Neutrophil (primary cell): ENCODE measurements around the gene PPARA.

Experiments used
- H3K27ac ChIP-seq: fragments of 200-600 bp; sonication (generic); 2 replicates; pipeline ENCODE4 v1.5.1; 2016; ENCODE audit warnings: mild to moderate bottlenecking, moderate library complexity
- H3K27me3 ChIP-seq: fragments of 200-600 bp; sonication (generic); 2 replicates; pipeline ENCODE4 v1.6.0; 2016; ENCODE audit warnings: mild to moderate bottlenecking
- H3K36me3 ChIP-seq: fragments of 200-600 bp; sonication (generic); 2 replicates; pipeline ENCODE4 v1.5.1; 2017
- H3K4me1 ChIP-seq, 2 experiments: fragments of 200-600 bp in 1 of 2; sonication (generic) in 1 of 2; 1 replicate in 1 of 2; 2 replicates in 1 of 2; pipeline versions ENCODE4 v1.5.1 to v1.6.1; 2013 to 2016; ENCODE audit warnings: low read depth in 1 of 2, low read length in 1 of 2, mild to moderate bottlenecking in 1 of 2, moderate library complexity in 1 of 2; ENCODE audit not compliant: control insufficient read depth in 1 of 2, insufficient read depth in 1 of 2
- H3K4me3 ChIP-seq, 2 experiments: fragments of 200-600 bp in 1 of 2; sonication (generic) in 1 of 2; 1 replicate in 1 of 2; 2 replicates in 1 of 2; pipeline ENCODE4 v1.5.1; 2013 to 2016; ENCODE audit warnings: low read depth in 1 of 2, low read length in 1 of 2, mild to moderate bottlenecking in 1 of 2, moderate library complexity in 1 of 2
- H3K9me3 ChIP-seq: fragments of 200-600 bp; sonication (generic); 2 replicates; pipeline ENCODE4 v1.5.1; 2016
- TF ChIP-seq, protein P1 (sequence below): fragments of 200-600 bp; sonication (generic); IDR thresholded peaks from 2 replicates; pipeline ENCODE4 v1.5.1; 2016; ENCODE audit warnings: antibody characterized with exemption

PPARA gene

DNA sequence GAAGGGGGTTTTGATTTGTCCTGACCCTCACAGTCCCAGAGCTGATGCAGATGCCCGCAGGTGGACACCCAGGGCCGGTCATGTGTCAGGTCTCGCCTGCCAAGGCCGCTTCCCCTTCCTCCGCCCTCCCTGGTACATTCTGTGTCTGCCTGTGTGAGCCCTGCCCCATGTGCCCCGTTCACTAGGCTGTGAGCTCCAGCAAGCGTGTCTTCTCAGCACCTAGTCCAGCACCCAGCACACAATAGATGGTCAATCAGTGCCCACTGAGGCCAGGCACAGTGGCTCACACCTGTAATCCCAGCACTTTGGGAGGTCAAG, 29.9 kb upstream of the PPARA start:
- no peak overlapping the region for H3K27ac ChIP-seq
- H3K27me3 ChIP-seq = peaks cover 7% of the 10 kb centered on the region
- peaks cover 0 to 13% of the 10 kb centered on the region in 2 experiments for H3K4me1 ChIP-seq

DNA sequence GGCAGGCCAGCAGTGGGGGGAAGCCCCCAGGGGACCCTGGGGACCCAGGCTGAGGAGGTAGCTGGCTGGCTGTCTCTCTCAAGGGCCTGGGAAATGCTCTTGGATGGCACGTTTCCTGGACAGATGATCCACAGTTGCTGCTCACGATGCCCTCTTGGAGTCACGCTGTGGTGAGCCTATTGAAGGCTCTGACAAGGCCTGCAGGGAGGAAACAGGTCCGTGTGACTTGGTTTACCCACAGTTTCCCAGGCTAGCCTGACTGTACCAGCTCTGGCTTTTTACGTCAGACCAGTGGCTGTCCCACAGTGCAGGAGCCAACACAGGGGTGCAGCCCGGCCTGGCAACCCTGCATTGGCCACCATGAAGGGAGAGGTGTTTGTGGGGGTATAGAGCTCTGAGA, 29.2 kb upstream of the PPARA start:
- Histone ChIP-seq H3K4me1 (peaks cover 0 to 13% of the 10 kb centered on the region in 2 experiments), H3K4me3 (no peak overlapping the region)

More for the DNA sequence above, 29.9 kb upstream of the PPARA start:
- H3K9me3 ChIP-seq = no peaks in the 10 kb centered on the region
- H3K4me3 ChIP-seq = no peak overlapping the region
- no peaks in the 10 kb centered on the region for H3K36me3 ChIP-seq
- TF ChIP-seq, protein P1, sequence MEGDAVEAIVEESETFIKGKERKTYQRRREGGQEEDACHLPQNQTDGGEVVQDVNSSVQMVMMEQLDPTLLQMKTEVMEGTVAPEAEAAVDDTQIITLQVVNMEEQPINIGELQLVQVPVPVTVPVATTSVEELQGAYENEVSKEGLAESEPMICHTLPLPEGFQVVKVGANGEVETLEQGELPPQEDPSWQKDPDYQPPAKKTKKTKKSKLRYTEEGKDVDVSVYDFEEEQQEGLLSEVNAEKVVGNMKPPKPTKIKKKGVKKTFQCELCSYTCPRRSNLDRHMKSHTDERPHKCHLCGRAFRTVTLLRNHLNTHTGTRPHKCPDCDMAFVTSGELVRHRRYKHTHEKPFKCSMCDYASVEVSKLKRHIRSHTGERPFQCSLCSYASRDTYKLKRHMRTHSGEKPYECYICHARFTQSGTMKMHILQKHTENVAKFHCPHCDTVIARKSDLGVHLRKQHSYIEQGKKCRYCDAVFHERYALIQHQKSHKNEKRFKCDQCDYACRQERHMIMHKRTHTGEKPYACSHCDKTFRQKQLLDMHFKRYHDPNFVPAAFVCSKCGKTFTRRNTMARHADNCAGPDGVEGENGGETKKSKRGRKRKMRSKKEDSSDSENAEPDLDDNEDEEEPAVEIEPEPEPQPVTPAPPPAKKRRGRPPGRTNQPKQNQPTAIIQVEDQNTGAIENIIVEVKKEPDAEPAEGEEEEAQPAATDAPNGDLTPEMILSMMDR = no peak

DNA sequence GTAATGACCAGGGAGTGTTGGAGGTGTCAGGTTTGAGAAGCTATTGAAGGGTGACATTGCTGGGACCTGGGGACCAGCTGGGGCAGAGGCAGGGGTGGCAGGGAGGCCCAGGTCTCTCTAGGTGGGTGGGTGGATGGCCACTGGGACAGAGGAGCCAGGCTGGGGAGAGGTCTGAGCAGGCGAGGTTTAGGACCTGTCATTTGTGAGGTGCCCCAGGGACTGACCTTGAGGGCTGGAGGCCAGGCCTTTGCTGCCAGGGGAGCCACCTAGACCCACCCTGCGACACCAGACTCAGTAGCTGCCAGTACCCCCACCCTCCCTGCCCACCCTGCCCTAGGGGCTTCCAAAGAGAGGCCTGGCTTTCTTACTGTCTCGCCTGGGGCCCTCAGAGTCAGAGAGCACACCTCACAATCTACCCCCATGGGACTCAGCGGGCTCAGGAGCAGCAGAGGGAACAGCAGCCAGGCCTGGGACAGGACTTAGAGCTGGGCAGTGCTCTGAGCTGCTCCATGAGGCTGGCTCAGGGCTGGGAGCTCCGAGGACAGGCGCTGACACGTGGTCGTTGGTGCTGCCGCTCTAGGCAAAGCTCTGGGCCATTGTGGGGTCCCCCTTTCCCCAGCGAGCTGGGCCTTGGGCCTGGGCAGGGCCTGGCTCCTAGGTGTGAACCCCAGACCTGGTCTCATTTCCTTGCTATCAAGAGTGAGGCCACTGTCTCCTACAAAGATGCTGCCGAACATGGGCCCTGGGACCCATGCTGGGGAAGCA, 28.6 kb upstream of the PPARA start:
- TF ChIP-seq, protein P1 = no peak
- H3K36me3 ChIP-seq = no peaks in the 10 kb centered on the region
- H3K9me3 ChIP-seq = no peaks in the 10 kb centered on the region
- peaks cover 7% of the 10 kb centered on the region for H3K27me3 ChIP-seq
- H3K27ac ChIP-seq = no peak overlapping the region
- H3K4me1 ChIP-seq = peaks cover 0 to 8% of the 10 kb centered on the region in 2 experiments
- H3K4me3 ChIP-seq = no peak overlapping the region

More for the DNA sequence above, 29.2 kb upstream of the PPARA start:
- no peak overlapping the region for H3K27ac ChIP-seq
- TF ChIP-seq, protein P1 = no peak
- no peaks in the 10 kb centered on the region for H3K9me3 ChIP-seq
- peaks cover 7% of the 10 kb centered on the region for H3K27me3 ChIP-seq
- H3K36me3 ChIP-seq = no peaks in the 10 kb centered on the region

DNA sequence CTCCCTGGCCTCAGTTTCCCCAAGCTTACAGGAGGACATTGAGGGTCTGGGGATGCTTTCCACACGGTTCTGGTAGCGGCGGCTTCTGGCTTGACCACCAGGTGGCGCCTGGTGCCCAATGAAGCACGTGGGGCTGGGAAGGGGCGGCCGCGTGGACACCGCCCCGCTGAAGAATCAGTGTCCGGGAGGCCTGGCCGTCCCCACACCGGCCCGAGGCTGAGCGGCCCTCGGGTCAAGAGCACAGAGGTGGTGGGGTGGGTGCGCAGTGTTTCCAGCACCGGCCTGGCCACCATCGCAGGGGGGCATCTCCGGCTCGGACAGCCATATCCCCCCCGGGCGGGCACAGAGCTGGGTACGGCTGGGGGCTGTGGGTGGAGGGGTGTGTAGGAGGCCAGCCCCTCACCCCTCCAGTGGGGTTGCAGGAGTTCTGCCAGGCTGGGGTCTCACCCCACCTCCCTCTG, 27.8 kb upstream of the PPARA start:
- H3K4me1 ChIP-seq = peaks cover 0 to 6% of the 10 kb centered on the region in 2 experiments
- H3K4me3 ChIP-seq = no peak overlapping the region
- H3K36me3 ChIP-seq = no peaks in the 10 kb centered on the region
- no peak overlapping the region for H3K27ac ChIP-seq
- H3K27me3 ChIP-seq = peaks cover 7% of the 10 kb centered on the region
- TF ChIP-seq, protein P1 = peak; percentile 83
- H3K9me3 ChIP-seq = no peaks in the 10 kb centered on the region

DNA sequence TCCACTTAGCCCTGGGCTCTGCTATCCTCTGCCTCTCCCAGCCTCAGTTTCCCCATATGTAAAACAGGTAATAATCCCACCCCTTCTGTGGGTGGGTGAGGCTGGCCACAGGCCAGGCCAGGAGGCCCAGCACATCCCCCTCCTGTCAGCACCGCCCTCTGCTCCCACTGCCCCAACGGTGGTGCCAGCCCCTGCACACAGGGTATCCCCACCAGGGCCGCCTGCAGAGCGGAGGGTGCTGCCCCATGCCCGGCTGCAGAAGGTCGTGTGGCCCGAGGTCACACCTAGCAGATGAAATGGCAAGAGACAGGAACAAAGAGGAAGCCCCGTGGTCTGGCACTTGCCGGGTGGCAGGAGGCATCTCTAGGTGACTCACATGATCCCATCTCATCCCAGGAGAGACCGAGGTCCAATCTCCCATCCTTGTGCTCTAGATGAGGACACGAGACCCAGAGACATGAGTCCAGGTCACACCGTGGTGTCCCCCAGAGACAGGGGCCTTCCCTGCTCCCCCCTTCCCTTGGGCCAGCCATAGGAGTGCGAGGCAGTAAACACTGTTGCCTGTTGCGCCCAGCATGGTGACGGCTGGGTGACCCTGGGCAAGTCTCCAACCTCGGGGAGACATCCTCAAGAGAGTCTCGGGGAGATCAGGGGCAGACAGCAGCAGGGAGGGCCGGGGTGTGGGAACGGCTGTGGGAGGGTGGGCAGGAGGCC, 27.2 kb upstream of the PPARA start:
- Histone ChIP-seq H3K4me1 (peaks cover 0 to 6% of the 10 kb centered on the region in 2 experiments), H3K27me3 (peaks cover 7% of the 10 kb centered on the region), H3K4me3 (no peak overlapping the region), H3K27ac (no peak overlapping the region), H3K36me3 (no peaks in the 10 kb centered on the region), H3K9me3 (no peaks in the 10 kb centered on the region)
- TF ChIP-seq, protein P1 = no peak
